ENCODE measurements around the gene CD1B. TPM values are rescaled to one million over a fixed set of nuclear protein-coding genes. Genes with fewer than 3 reads are reported as not detected.
"Not testable (repeated sequence)": the region's sequence is repeated elsewhere in the genome, so short reads cannot be mapped to it uniquely, and the experiment has no call there.

The CD1B gene
- total RNA-seq = not detected
- not detected for polyA plus RNA-seq (2013, experiment 1 of 2)
- not detected for polyA plus RNA-seq (2013, experiment 2 of 2)
- long read RNA-seq, experiment 1 = 0 reads
- long read RNA-seq, experiment 2 = 0 reads
- long read RNA-seq, experiment 3 = 0 reads
- long read RNA-seq, experiment 4 = 0 reads

DNA sequence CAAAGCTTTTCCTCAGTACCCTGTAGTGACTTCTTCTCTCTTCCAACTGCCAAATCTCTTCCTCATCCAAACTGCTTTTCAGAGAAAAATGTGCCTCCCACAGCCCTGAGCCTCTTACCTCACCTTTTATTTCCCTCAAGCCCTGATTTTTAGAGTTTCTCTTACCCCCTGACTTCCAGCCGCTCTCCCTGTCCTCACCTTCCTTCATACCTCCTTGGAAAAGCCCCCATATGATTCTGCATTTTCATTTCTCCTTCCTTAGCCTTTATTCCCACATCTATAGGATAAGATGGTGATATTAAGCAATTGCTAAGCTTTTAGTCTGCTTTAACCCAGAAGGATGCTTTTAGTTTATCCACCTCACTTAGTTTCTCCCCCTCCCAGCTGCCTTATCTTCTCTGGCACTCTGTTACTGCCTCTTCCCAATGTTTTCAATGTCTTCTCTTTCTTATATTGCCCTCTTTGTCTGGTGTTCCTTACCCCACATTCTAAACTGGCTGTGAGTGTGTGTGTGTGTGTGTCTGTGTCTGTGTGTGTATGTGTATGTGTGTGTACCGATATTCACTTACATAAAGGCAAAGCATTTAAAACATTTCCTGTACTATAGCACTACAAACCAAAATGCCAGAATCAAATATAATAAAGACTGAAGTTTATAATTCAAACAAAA is at the start of gene CD1B:
Gene CD1B (minus strand): TSS at position 51 of the 670 bp plus-strand sequence. CDS start 108 bp downstream, outside the sequence.
- Mint-ChIP-seq H3K27me3 (ENCODE audit: insufficient read depth) (no peaks in the 10 kb centered on the region), H3K36me3 (ENCODE audit: low read depth) (no peaks in the 10 kb centered on the region), H3K27ac (no peak within 1 kb of the TSS), H3K9me3 (no peaks in the 10 kb centered on the region), H3K4me3 (no peak within 1 kb of the TSS), H3K4me1 (no peaks in the 10 kb centered on the region)
- no peak for TF ChIP-seq CTCF (conservative IDR thresholded peaks at IDR 0.05)
- Histone ChIP-seq H3K4me1 (ENCODE audit: control insufficient read depth, insufficient read depth, low read length) (no peaks in the 10 kb centered on the region), H3K9me3 (ENCODE audit: control insufficient read depth, low read length) (no peaks in the 10 kb centered on the region), H3K4me3 (ENCODE audit: low read length) (no peak within 1 kb of the TSS), H3K36me3 (ENCODE audit: control insufficient read depth, insufficient read depth, low read length) (no peaks in the 10 kb centered on the region), H3K27me3 (ENCODE audit: control insufficient read depth, insufficient read depth, low read length, poor library complexity, severe bottlenecking) (no peaks in the 10 kb centered on the region), H3K9ac (ENCODE audit: extremely low read depth, low read length, poor library complexity, severe bottlenecking) (no peak within 1 kb of the TSS), H3K27ac (ENCODE audit: low read depth, low read length) (no peak within 1 kb of the TSS)
- no peak for DNase-seq
- WGBS, 2 experiments (ENCODE audit: insufficient coverage in 1 of 2, insufficient read length in 1 of 2) = 93% methylated on average over 1 of the region's 2 CpGs; no CpG with 5 or more reads in 1 of the 2 experiments

DNA sequence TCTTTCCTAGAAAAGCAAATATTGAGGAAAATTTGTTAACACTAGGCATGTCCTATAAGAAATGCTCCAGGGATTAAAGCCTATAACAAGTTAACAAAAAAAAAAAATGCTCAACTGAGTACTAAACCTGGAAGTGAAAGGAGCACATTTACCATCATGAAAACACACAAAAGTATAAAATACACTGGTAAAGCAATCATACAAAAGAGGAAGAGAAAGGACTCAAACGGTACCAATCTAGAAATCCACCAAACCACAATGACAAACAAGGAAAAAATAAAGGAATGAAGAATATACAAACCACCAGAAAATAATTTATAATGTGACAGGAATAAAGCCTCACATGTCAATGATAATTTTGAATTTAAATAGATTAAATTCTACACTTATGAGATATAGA is 43.5 kb upstream of the CD1B start:
- H3K27ac ChIP-seq (ENCODE audit: low read depth, low read length) = no peak overlapping the region
- H3K9ac ChIP-seq (ENCODE audit: extremely low read depth, low read length, poor library complexity, severe bottlenecking) = no peak overlapping the region
- no CpG with 5 or more reads among the region's 1 CpG for WGBS, 2 experiments (ENCODE audit: insufficient coverage in 1 of 2, insufficient read length in 1 of 2)
- H3K4me3 ChIP-seq (ENCODE audit: low read length) = no peak overlapping the region
- DNase-seq = no peak
- Mint-ChIP-seq H3K9me3 (peaks cover 13% of the 10 kb centered on the region), H3K27me3 (ENCODE audit: insufficient read depth) (no peaks in the 10 kb centered on the region), H3K27ac (no peak overlapping the region), H3K36me3 (ENCODE audit: low read depth) (no peaks in the 10 kb centered on the region), H3K4me1 (no peaks in the 10 kb centered on the region), H3K4me3 (no peak overlapping the region)
- H3K36me3 ChIP-seq (ENCODE audit: control insufficient read depth, insufficient read depth, low read length) = no peaks in the 10 kb centered on the region
- H3K4me1 ChIP-seq (ENCODE audit: control insufficient read depth, insufficient read depth, low read length) = no peaks in the 10 kb centered on the region
- peaks cover 10% of the 10 kb centered on the region for H3K9me3 ChIP-seq (ENCODE audit: control insufficient read depth, low read length)
- TF ChIP-seq CTCF (conservative IDR thresholded peaks at IDR 0.05) = no peak
- no peaks in the 10 kb centered on the region for H3K27me3 ChIP-seq (ENCODE audit: control insufficient read depth, insufficient read depth, low read length, poor library complexity, severe bottlenecking)

- H3K4me1 Mint-ChIP-seq; H3K36me3 ChIP-seq (ENCODE audit: control insufficient read depth, insufficient read depth, low read length); DNase-seq; H3K4me3 ChIP-seq (ENCODE audit: low read length); H3K4me1 ChIP-seq (ENCODE audit: control insufficient read depth, insufficient read depth, low read length); H3K36me3 Mint-ChIP-seq (ENCODE audit: low read depth); H3K27me3 Mint-ChIP-seq (ENCODE audit: insufficient read depth); H3K27ac Mint-ChIP-seq; H3K27ac ChIP-seq (ENCODE audit: low read depth, low read length); H3K4me3 Mint-ChIP-seq; H3K9ac ChIP-seq (ENCODE audit: extremely low read depth, low read length, poor library complexity, severe bottlenecking); H3K27me3 ChIP-seq (ENCODE audit: control insufficient read depth, insufficient read depth, low read length, poor library complexity, severe bottlenecking): not testable (repeated sequence)
- H3K9me3 Mint-ChIP-seq = peaks cover 13% of the 10 kb centered on the region
- peaks cover 10% of the 10 kb centered on the region for H3K9me3 ChIP-seq (ENCODE audit: control insufficient read depth, low read length)
- 95 to 98% methylated on average over 9 to 25 of the region's 25 CpGs for WGBS, 2 experiments (ENCODE audit: insufficient coverage in 1 of 2, insufficient read length in 1 of 2)
Measured at GRCh38 chr1:158374101-158374500, 42.8 kb upstream of the CD1B start.

All from endodermal cell (in vitro differentiated cells).